ENCODE results near the gene DPEP2.
"Not testable (repeated sequence)": the region's sequence is repeated elsewhere in the genome, so short reads cannot be mapped to it uniquely, and the experiment has no call there.

DPEP2 gene

GRCh38 chr16:68021490-68021889, 22.2 kb upstream of the DPEP2 start:
- no peak overlapping the region for H3K27ac Mint-ChIP-seq
- H3K36me3 Mint-ChIP-seq (ENCODE audit: low read depth), result peaks cover 8% of the 10 kb centered on the region
- no peaks in the 10 kb centered on the region for H3K9me3 Mint-ChIP-seq
- H3K4me3 Mint-ChIP-seq, result peak overlapping the region; percentile 100
- no peaks in the 10 kb centered on the region for H3K27me3 Mint-ChIP-seq (ENCODE audit: low read depth)
- peaks cover 16% of the 10 kb centered on the region for H3K4me1 Mint-ChIP-seq (ENCODE audit: low read depth)

- Mint-ChIP-seq H3K36me3 (ENCODE audit: low read depth) (peaks cover 8% of the 10 kb centered on the region), H3K4me3 (no peak overlapping the region), H3K27me3 (ENCODE audit: low read depth) (no peaks in the 10 kb centered on the region), H3K4me1 (ENCODE audit: low read depth) (peaks cover 13% of the 10 kb centered on the region), H3K27ac (no peak overlapping the region), H3K9me3 (no peaks in the 10 kb centered on the region)
These were observed 19.9 kb upstream of the DPEP2 start for GRCh38 chr16:68019167-68019680.

GRCh38 chr16:68015681-68016080, 16.4 kb upstream of the DPEP2 start, which contains the start of gene DPEP2NB:
Gene DPEP2NB (minus strand): TSS chr16:68015911. CDS start chr16:68015770, 141 bp downstream.
- no peak within 1 kb of the TSS for H3K4me3 Mint-ChIP-seq
- H3K4me1 Mint-ChIP-seq (ENCODE audit: low read depth), result peaks cover 7% of the 10 kb centered on the region
- H3K27me3 Mint-ChIP-seq (ENCODE audit: low read depth), result no peaks in the 10 kb centered on the region
- no peak within 1 kb of the TSS for H3K27ac Mint-ChIP-seq
- H3K9me3 Mint-ChIP-seq, result no peaks in the 10 kb centered on the region
- no peaks in the 10 kb centered on the region for H3K36me3 Mint-ChIP-seq (ENCODE audit: low read depth)

- Mint-ChIP-seq H3K27ac (no peak overlapping the region), H3K4me1 (ENCODE audit: low read depth) (peaks cover 7% of the 10 kb centered on the region), H3K27me3 (ENCODE audit: low read depth) (no peaks in the 10 kb centered on the region), H3K36me3 (ENCODE audit: low read depth) (no peaks in the 10 kb centered on the region), H3K4me3 (no peak overlapping the region), H3K9me3 (no peaks in the 10 kb centered on the region)
These were observed 14.2 kb upstream of the DPEP2 start for GRCh38 chr16:68013440-68013839.

GRCh38 chr16:68009872-68010271, 10.6 kb upstream of the DPEP2 start:
- peaks cover 18% of the 10 kb centered on the region for H3K4me1 Mint-ChIP-seq (ENCODE audit: low read depth)
- H3K27me3 Mint-ChIP-seq (ENCODE audit: low read depth); H3K4me3 Mint-ChIP-seq; H3K27ac Mint-ChIP-seq; H3K36me3 Mint-ChIP-seq (ENCODE audit: low read depth); H3K9me3 Mint-ChIP-seq: not testable (repeated sequence)

- Mint-ChIP-seq H3K27ac (no peak overlapping the region), H3K4me3 (no peak overlapping the region), H3K36me3 (ENCODE audit: low read depth) (no peaks in the 10 kb centered on the region), H3K27me3 (ENCODE audit: low read depth) (no peaks in the 10 kb centered on the region), H3K4me1 (ENCODE audit: low read depth) (peaks cover 18% of the 10 kb centered on the region), H3K9me3 (no peaks in the 10 kb centered on the region)
These were observed 10.0 kb upstream of the DPEP2 start for GRCh38 chr16:68009157-68009735.

- H3K27me3 Mint-ChIP-seq (ENCODE audit: low read depth), result no peaks in the 10 kb centered on the region
- H3K4me1 Mint-ChIP-seq (ENCODE audit: low read depth), result peaks cover 12% of the 10 kb centered on the region
- H3K27ac Mint-ChIP-seq, result peak overlapping the region; percentile 89
- H3K4me3 Mint-ChIP-seq, result peak overlapping the region; percentile 7
- no peaks in the 10 kb centered on the region for H3K9me3 Mint-ChIP-seq
- no peaks in the 10 kb centered on the region for H3K36me3 Mint-ChIP-seq (ENCODE audit: low read depth)
These were observed 6.6 kb upstream of the DPEP2 start for GRCh38 chr16:68005786-68006286.

GRCh38 chr16:68005211-68005610, 5.9 kb upstream of the DPEP2 start:
- Mint-ChIP-seq H3K9me3 (no peaks in the 10 kb centered on the region), H3K27me3 (ENCODE audit: low read depth) (no peaks in the 10 kb centered on the region), H3K4me3 (no peak overlapping the region), H3K36me3 (ENCODE audit: low read depth) (no peaks in the 10 kb centered on the region), H3K27ac (peak overlapping the region; percentile 89), H3K4me1 (ENCODE audit: low read depth) (peaks cover 17% of the 10 kb centered on the region)

- Mint-ChIP-seq H3K36me3 (ENCODE audit: low read depth) (no peaks in the 10 kb centered on the region), H3K27ac (no peak overlapping the region), H3K4me3 (no peak overlapping the region), H3K4me1 (ENCODE audit: low read depth) (peaks cover 34% of the 10 kb centered on the region), H3K9me3 (no peaks in the 10 kb centered on the region), H3K27me3 (ENCODE audit: low read depth) (no peaks in the 10 kb centered on the region)
These were observed 3.7 kb upstream of the DPEP2 start for GRCh38 chr16:68003031-68003430.

GRCh38 chr16:68000450-68000849, 1.2 kb upstream of the DPEP2 start:
- Mint-ChIP-seq H3K27me3 (ENCODE audit: low read depth) (no peaks in the 10 kb centered on the region), H3K36me3 (ENCODE audit: low read depth) (no peaks in the 10 kb centered on the region), H3K4me3 (peak overlapping the region; percentile 74), H3K4me1 (ENCODE audit: low read depth) (peaks cover 29% of the 10 kb centered on the region), H3K27ac (peak overlapping the region; percentile 82), H3K9me3 (no peaks in the 10 kb centered on the region)

- H3K9me3 Mint-ChIP-seq, result no peaks in the 10 kb centered on the region
- H3K4me3 Mint-ChIP-seq, result peak overlapping the region; percentile 74
- H3K4me1 Mint-ChIP-seq (ENCODE audit: low read depth), result peaks cover 32% of the 10 kb centered on the region
- no peaks in the 10 kb centered on the region for H3K27me3 Mint-ChIP-seq (ENCODE audit: low read depth)
- no peaks in the 10 kb centered on the region for H3K36me3 Mint-ChIP-seq (ENCODE audit: low read depth)
- H3K27ac Mint-ChIP-seq, result peak overlapping the region; percentile 82
These were observed 701 bp upstream of the DPEP2 start for GRCh38 chr16:67999985-68000384.

- peaks cover 42% of the 10 kb centered on the region for H3K4me1 Mint-ChIP-seq (ENCODE audit: low read depth)
- H3K36me3 Mint-ChIP-seq (ENCODE audit: low read depth); H3K9me3 Mint-ChIP-seq; H3K27ac Mint-ChIP-seq; H3K27me3 Mint-ChIP-seq (ENCODE audit: low read depth); H3K4me3 Mint-ChIP-seq: not testable (repeated sequence)
These were observed 979 bp downstream of the DPEP2 start for GRCh38 chr16:67998231-67998778.

GRCh38 chr16:67996666-67997065, 2.6 kb downstream of the DPEP2 start:
- H3K36me3 Mint-ChIP-seq (ENCODE audit: low read depth), result no peaks in the 10 kb centered on the region
- no peaks in the 10 kb centered on the region for H3K27me3 Mint-ChIP-seq (ENCODE audit: low read depth)
- no peak overlapping the region for H3K4me3 Mint-ChIP-seq
- no peak overlapping the region for H3K27ac Mint-ChIP-seq
- peaks cover 47% of the 10 kb centered on the region for H3K4me1 Mint-ChIP-seq (ENCODE audit: low read depth)
- no peaks in the 10 kb centered on the region for H3K9me3 Mint-ChIP-seq

- Mint-ChIP-seq H3K36me3 (ENCODE audit: low read depth) (no peaks in the 10 kb centered on the region), H3K27me3 (ENCODE audit: low read depth) (no peaks in the 10 kb centered on the region), H3K4me3 (peak overlapping the region; percentile 15), H3K27ac (peak overlapping the region; percentile 57), H3K9me3 (no peaks in the 10 kb centered on the region), H3K4me1 (ENCODE audit: low read depth) (peaks cover 44% of the 10 kb centered on the region)
These were observed 3.9 kb downstream of the DPEP2 start for GRCh38 chr16:67995423-67995822.

GRCh38 chr16:67994040-67994408, 5.3 kb downstream of the DPEP2 start:
- not testable (repeated sequence) for H3K9me3 Mint-ChIP-seq; H3K27me3 Mint-ChIP-seq (ENCODE audit: low read depth); H3K36me3 Mint-ChIP-seq (ENCODE audit: low read depth)
- H3K4me1 Mint-ChIP-seq (ENCODE audit: low read depth), result peaks cover 30% of the 10 kb centered on the region
- H3K27ac Mint-ChIP-seq, result peak overlapping the region; percentile 98
- peak overlapping the region; percentile 83 for H3K4me3 Mint-ChIP-seq
